ENCODE results near the gene ABCA3.

DNA sequence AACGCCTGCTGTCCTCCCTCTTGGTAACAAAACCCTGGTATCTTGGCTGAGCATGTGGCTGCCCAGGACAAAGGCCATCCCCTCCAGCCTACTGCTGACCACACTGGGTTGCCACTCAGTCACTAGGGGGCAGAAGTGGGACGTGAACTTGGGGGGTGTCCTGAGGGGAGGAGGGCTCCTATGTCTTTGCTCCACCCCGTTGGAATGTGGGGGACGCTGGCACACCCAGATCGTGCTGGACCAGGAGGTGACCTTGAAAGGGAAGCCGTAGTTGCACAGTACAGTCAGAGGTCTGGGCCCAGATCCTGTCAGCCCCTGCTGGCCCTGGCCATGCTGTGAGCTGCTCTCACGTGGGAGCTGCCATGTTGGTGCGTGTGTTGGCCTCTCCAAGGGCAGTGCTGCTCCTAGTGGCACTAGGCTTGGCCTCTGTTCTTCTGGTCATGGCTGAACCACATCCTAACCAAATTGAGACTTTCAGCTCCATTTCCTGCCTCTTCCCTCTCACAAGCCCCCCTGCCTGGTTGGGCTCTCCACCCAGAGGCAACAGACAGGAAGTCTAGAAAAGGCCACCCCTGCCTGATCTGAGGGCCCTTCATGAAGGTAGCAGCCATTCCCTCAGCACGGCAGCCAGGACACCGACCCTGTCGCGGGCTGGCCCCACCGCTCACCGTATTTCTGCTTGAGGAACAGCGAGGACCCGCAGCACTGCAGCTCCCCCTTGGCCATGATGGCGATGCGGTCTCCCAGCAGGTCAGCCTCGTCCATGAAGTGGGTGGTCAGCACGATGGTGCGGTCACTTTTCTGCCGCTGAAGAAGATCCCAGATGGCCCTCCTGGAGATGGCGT, 43.6 kb downstream of the ABCA3 start:
- TF ChIP-seq, protein P1, sequence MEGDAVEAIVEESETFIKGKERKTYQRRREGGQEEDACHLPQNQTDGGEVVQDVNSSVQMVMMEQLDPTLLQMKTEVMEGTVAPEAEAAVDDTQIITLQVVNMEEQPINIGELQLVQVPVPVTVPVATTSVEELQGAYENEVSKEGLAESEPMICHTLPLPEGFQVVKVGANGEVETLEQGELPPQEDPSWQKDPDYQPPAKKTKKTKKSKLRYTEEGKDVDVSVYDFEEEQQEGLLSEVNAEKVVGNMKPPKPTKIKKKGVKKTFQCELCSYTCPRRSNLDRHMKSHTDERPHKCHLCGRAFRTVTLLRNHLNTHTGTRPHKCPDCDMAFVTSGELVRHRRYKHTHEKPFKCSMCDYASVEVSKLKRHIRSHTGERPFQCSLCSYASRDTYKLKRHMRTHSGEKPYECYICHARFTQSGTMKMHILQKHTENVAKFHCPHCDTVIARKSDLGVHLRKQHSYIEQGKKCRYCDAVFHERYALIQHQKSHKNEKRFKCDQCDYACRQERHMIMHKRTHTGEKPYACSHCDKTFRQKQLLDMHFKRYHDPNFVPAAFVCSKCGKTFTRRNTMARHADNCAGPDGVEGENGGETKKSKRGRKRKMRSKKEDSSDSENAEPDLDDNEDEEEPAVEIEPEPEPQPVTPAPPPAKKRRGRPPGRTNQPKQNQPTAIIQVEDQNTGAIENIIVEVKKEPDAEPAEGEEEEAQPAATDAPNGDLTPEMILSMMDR (IDR thresholded peaks at IDR 0.05; ENCODE audit: poor library complexity, severe bottlenecking), result no peak
- TF ChIP-seq EZH2 (IDR thresholded peaks at IDR 0.05; ENCODE audit: borderline replicate concordance, insufficient read depth, low read length, poor library complexity, severe bottlenecking), result no peak
